AG09319 (cell line): Measurements from ENCODE around the gene KCTD18.

Experiments
- DNase-seq: peaks from one replicate; pipeline ENCODE4 v3.0.0-alpha.2; 2010; ENCODE audit warnings: low read depth; ENCODE audit errors: extremely low read depth
- CTCF ChIP-seq: IDR thresholded peaks from 2 replicates; pipeline ENCODE4 v1.5.1; 2011; ENCODE audit warnings: low read depth, mild to moderate bottlenecking, inconsistent platforms, low read length, moderate library complexity

Gene KCTD18

GRCh38 chr2:200502196-200502595, 7.7 kb downstream of the KCTD18 start:
- no peak for TF ChIP-seq CTCF
- no peak for DNase-seq

GRCh38 chr2:200498402-200499162, 11.3 kb downstream of the KCTD18 start:
- no peak for TF ChIP-seq CTCF

DNA sequence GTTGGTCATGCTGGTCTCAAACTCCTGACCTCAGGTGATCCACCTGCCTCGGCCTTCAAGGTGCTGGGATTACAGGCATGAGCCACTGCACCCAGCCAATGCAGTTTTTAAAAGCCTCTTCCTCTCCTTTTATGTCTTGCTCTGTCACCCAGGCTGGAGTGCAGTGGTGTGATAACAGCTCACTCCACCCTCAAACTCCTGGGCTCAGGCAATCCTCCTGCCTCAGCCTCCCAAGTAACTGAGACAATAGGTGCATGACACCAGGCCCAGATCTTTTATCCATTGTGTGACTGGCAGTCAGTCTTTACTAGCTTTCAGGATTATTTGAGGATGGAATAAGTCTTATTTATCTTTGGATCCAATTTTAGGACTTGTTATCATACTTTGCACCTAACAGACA, 13.2 kb downstream of the KCTD18 start:
- TF ChIP-seq CTCF, result no peak

More at GRCh38 chr2:200498402-200499162, 11.3 kb downstream of the KCTD18 start:
- DNase-seq, result no peak

DNA sequence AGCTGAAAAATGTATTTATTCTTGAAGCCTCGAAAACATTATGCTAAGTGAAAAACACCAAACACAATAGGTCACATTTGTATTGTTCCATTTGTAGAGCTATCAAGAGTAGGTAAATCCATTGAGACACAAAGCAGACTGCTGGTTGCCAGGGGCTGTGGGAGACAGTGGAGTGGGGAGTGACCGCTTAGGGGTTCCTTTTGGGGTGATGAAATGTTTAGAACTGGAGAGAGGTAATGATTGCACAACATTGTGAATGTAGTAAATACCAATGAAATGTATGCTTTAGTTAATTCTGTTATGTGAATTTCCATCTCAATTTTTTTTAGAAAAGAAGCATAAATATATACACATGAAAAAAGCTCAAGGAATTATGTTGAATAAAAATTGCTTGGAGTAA, 15.8 kb downstream of the KCTD18 start:
- DNase-seq, result no peak
- no peak for TF ChIP-seq CTCF

More for the DNA sequence above, 13.2 kb downstream of the KCTD18 start:
- DNase-seq, result no peak

- TF ChIP-seq CTCF, result no peak
- no peak for DNase-seq
These were observed 17.2 kb downstream of the KCTD18 start for GRCh38 chr2:200492656-200493055.

GRCh38 chr2:200490001-200490400, 19.9 kb downstream of the KCTD18 start:
- no peak for DNase-seq
- no peak for TF ChIP-seq CTCF

- no peak for TF ChIP-seq CTCF
- no peak for DNase-seq
These were observed 21.7 kb downstream of the KCTD18 start for GRCh38 chr2:200488169-200488568.
